HCT116 (cell line): Measurements from ENCODE around the gene CRYGN. TPM values are rescaled to one million over a fixed set of nuclear protein-coding genes. Genes with fewer than 3 reads are reported as not detected.
A peak's percentile ranks its signal among the peaks of the same experiment; 100 is the strongest.

Source experiments
- ATAC-seq: fragments of 200-7000 bp; cut with Tn5 transposase; 2 replicates; pipeline ENCODE4 v1.9.1; 2020; ENCODE audit warnings: mild to moderate bottlenecking, moderate library complexity
- BruUV-seq: library from RNA; stranded (reverse); fragments of 400-500 nt; replicated peaks from 2 replicates; lab custom pipeline; 2021; lab: Mats Ljungman, UMichigan
- CTCF ChIA-PET: fragments of 300-600 bp; sonication (Branson Sonifier 250); formaldehyde crosslinking; loops from one replicate; lab custom pipeline; 2021; ENCODE audit warnings: antibody characterized with exemption; lab: Charles Lee
- POLR2A ChIA-PET: fragments of 300-600, 350-600 bp; sonication (Branson Sonifier 250); formaldehyde crosslinking; loops from one replicate; lab custom pipeline; 2021; ENCODE audit warnings: antibody characterized with exemption; lab: Charles Lee
- RAD21 ChIA-PET, 2 experiments: fragments of 300-600 bp; sonication (Branson Sonifier 250); formaldehyde crosslinking; loops; one replicate each; lab custom pipeline; 2023; ENCODE audit warnings: low total read pairs in 2 of 2; ENCODE audit not compliant: uncharacterized antibody in 2 of 2, unreplicated experiment in 2 of 2, low non-redundant PET in 1 of 2; lab: Charles Lee
- DNase-seq: peaks from one replicate; pipeline ENCODE4 v3.0.0-alpha.2; 2010; ENCODE audit warnings: low read depth, low spot score
- H2AFZ ChIP-seq: fragments of 200-600 bp; shearing (Covaris generic), sonication (generic); 2 replicates; pipeline ENCODE4 v1.6.1; 2017; ENCODE audit warnings: low read depth, mixed run types, mixed read lengths, antibody characterized with exemption, low read length; ENCODE audit not compliant: poor library complexity, severe bottlenecking
- H3K27ac ChIP-seq: 2 replicates; pipeline ENCODE4 v1.5.1; 2012; ENCODE audit warnings: low read depth, low read length
- H3K27me3 ChIP-seq: fragments of 200-600 bp; sonication (generic); 2 replicates; pipeline ENCODE4 v1.6.1; 2016; ENCODE audit warnings: mixed run types, low read length, mixed read lengths; ENCODE audit not compliant: insufficient read depth
- H3K36me3 ChIP-seq, 2 experiments: fragments of 200-500 bp in 1 of 2; fragments of 200-600 bp in 1 of 2; sonication (Bioruptor generic) in 1 of 2; sonication (generic) in 1 of 2; 2 replicates each; pipeline versions ENCODE4 v1.5.1 to v1.6.1; 2014 to 2016; ENCODE audit warnings: low read length in 2 of 2, inconsistent platforms in 1 of 2, mixed read lengths in 1 of 2, mixed run types in 1 of 2; ENCODE audit not compliant: insufficient read depth in 2 of 2, control insufficient read depth in 1 of 2
- H3K4me1 ChIP-seq, 2 experiments: fragments of 200-600 bp in 1 of 2; sonication (generic) in 1 of 2; 2 replicates each; pipeline versions ENCODE4 v1.5.1 to v1.6.1; 2012 to 2017; ENCODE audit warnings: low read length in 2 of 2, inconsistent platforms in 1 of 2, mild to moderate bottlenecking in 1 of 2, mixed read lengths in 1 of 2, mixed run types in 1 of 2, moderate library complexity in 1 of 2; ENCODE audit not compliant: insufficient read depth in 2 of 2, control insufficient read depth in 1 of 2
- H3K4me2 ChIP-seq: fragments of 200-600 bp; sonication (generic); 2 replicates; pipeline ENCODE4 v1.6.1; 2017; ENCODE audit warnings: mixed run types, low read length, mixed read lengths
- H3K4me3 ChIP-seq, 2 experiments: fragments of 200-600 bp in 1 of 2; sonication (generic) in 1 of 2; replicated peaks in 1 of 2; 2 replicates each; pipeline ENCODE4 v1.5.1; 2011 to 2016; ENCODE audit warnings: low read length in 2 of 2, control low read depth in 1 of 2, low read depth in 1 of 2, mild to moderate bottlenecking in 1 of 2, mixed read lengths in 1 of 2, mixed run types in 1 of 2
- H3K79me2 ChIP-seq: fragments of 200-600 bp; sonication (generic); 2 replicates; pipeline ENCODE4 v1.6.1; 2017; ENCODE audit warnings: mild to moderate bottlenecking, mixed run types, low read length, moderate library complexity, mixed read lengths; ENCODE audit not compliant: insufficient read depth
- H3K9ac ChIP-seq: fragments of 200-600 bp; sonication (generic); 2 replicates; pipeline ENCODE4 v1.6.1; 2016; ENCODE audit warnings: low read length, mixed read lengths
- H3K9me2 ChIP-seq: fragments of 200-600 bp; sonication (generic), shearing (Covaris generic); 2 replicates; pipeline ENCODE4 v1.6.1; 2017; ENCODE audit warnings: mixed run types, mild to moderate bottlenecking, moderate library complexity; ENCODE audit not compliant: insufficient read depth
- H3K9me3 ChIP-seq, 2 experiments: fragments of 200-500 bp in 1 of 2; fragments of 200-600 bp in 1 of 2; sonication (Bioruptor generic) in 1 of 2; sonication (generic) in 1 of 2; 2 replicates each; pipeline ENCODE4 v1.6.1; 2014 to 2017; ENCODE audit warnings: low read length in 2 of 2, mixed read lengths in 2 of 2, inconsistent platforms in 1 of 2, low read depth in 1 of 2, mild to moderate bottlenecking in 1 of 2, mixed run types in 1 of 2, moderate library complexity in 1 of 2; ENCODE audit not compliant: control insufficient read depth in 1 of 2, insufficient read depth in 1 of 2
- H4K20me1 ChIP-seq: fragments of 200-600 bp; sonication (generic), shearing (Covaris generic); 2 replicates; pipeline ENCODE4 v1.6.1; 2017; ENCODE audit warnings: mixed run types, mild to moderate bottlenecking, moderate library complexity; ENCODE audit not compliant: insufficient read depth
- POLR2AphosphoS5 ChIP-seq: IDR thresholded peaks from 2 replicates; pipeline ENCODE4 v1.6.1; 2011; ENCODE audit warnings: mild to moderate bottlenecking, low read depth, low read length, moderate library complexity
- SP1 ChIP-seq: IDR thresholded peaks from 2 replicates; pipeline ENCODE4 v1.6.1; 2012; ENCODE audit warnings: low read depth
- YY1 ChIP-seq: IDR thresholded peaks from 2 replicates; pipeline ENCODE4 v1.6.1; 2011; ENCODE audit warnings: low read length, low read depth, moderate library complexity, mild to moderate bottlenecking; ENCODE audit not compliant: insufficient replicate concordance; ENCODE audit errors: extremely low read depth
- intact Hi-C: fragments of 100-400 bp; cut with micrococcal nuclease; formaldehyde crosslinking; loops from 2 replicates; pipeline ENCODE4 v1.10.0; 2022
- total RNA-seq: library from RNA; stranded (reverse); gene quantifications from one replicate; pipeline ENCODE4 v1.2.1, GENCODE V29; 2021; ENCODE audit not compliant: unreplicated experiment
- TF ChIP-seq, protein P1 (sequence below), 3 experiments: fragments of 200-600 bp in 1 of 3; sonication (generic) in 1 of 3; IDR thresholded peaks in 2 of 3; conservative IDR thresholded peaks in 1 of 3; 2 replicates each; pipeline ENCODE4 v1.5.1; 2012 to 2017; ENCODE audit warnings: low read depth in 2 of 3, low read length in 2 of 3, antibody characterized with exemption in 1 of 3, borderline replicate concordance in 1 of 3, control low read depth in 1 of 3, mild to moderate bottlenecking in 1 of 3, mixed read lengths in 1 of 3, mixed run types in 1 of 3, moderate library complexity in 1 of 3; ENCODE audit not compliant: insufficient read depth in 1 of 3

The CRYGN gene
- total RNA-seq, 1 experiment from 2014 or later, result not detected

GRCh38 chr7:151403764-151404163 lies 36.2 kb downstream of the CRYGN start (continued):
- peak; percentile 70 for TF ChIP-seq YY1
- TF ChIP-seq POLR2AphosphoS5, result peak; percentile 24; the same call in 1 of the 2 replicates
- no peak for TF ChIP-seq SP1

GRCh38 chr7:151402029-151402835 lies 37.7 kb downstream of the CRYGN start:
- Histone ChIP-seq H3K9me3 (no peaks in the 10 kb centered on the region), H3K9me2 (no peaks in the 10 kb centered on the region), H3K27ac (no peak overlapping the region), H3K4me1 (peaks cover 29 to 38% of the 10 kb centered on the region in 2 experiments), H4K20me1 (no peaks in the 10 kb centered on the region), H3K27me3 (no peaks in the 10 kb centered on the region), H3K36me3 (no peaks in the 10 kb centered on the region), H3K9ac (no peak overlapping the region), H3K4me3 (no peak overlapping the region), H3K79me2 (no peaks in the 10 kb centered on the region), H3K4me2 (no peak overlapping the region), H2AFZ (no peak overlapping the region)
- DNase-seq, result no peak
- BruUV-seq, result no TSS peak
- no peak for ATAC-seq
- POLR2A ChIA-PET, result no interaction called here
- TF ChIP-seq SP1, result no peak
- TF ChIP-seq, protein P1, sequence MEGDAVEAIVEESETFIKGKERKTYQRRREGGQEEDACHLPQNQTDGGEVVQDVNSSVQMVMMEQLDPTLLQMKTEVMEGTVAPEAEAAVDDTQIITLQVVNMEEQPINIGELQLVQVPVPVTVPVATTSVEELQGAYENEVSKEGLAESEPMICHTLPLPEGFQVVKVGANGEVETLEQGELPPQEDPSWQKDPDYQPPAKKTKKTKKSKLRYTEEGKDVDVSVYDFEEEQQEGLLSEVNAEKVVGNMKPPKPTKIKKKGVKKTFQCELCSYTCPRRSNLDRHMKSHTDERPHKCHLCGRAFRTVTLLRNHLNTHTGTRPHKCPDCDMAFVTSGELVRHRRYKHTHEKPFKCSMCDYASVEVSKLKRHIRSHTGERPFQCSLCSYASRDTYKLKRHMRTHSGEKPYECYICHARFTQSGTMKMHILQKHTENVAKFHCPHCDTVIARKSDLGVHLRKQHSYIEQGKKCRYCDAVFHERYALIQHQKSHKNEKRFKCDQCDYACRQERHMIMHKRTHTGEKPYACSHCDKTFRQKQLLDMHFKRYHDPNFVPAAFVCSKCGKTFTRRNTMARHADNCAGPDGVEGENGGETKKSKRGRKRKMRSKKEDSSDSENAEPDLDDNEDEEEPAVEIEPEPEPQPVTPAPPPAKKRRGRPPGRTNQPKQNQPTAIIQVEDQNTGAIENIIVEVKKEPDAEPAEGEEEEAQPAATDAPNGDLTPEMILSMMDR (IDR thresholded peaks at IDR 0.05 in 2 of 3, conservative IDR thresholded peaks at IDR 0.05 in 1 of 3; ENCODE audit: borderline replicate concordance in 1 of 3, insufficient read depth in 1 of 3, low read depth in 2 of 3, low read length in 2 of 3), result peak in 2 of 3 experiments; percentile 12 to 24; a peak in 1 of 6 replicates
- intact Hi-C loops, result no loop called here
- CTCF ChIA-PET, result no interaction called here
- RAD21 ChIA-PET, result no interaction called here
